Fibroblast of villous mesenchyme (primary cell): ENCODE data around the gene HPCAL1. TPM values are rescaled to one million over a fixed set of nuclear protein-coding genes. Genes with fewer than 3 reads are reported as not detected.
"Not testable (repeated sequence)": the region's sequence is repeated elsewhere in the genome, so short reads cannot be mapped to it uniquely, and the experiment has no call there.

Experiments
- DNase-seq: peaks from one replicate; pipeline ENCODE4 v3.0.0-alpha.2; 2010; ENCODE audit warnings: low read depth
- H3K4me3 ChIP-seq: 2 replicates; pipeline ENCODE4 v1.5.1; 2011; ENCODE audit warnings: low read depth, mild to moderate bottlenecking, low read length
- total RNA-seq: library from RNA; depleted of rRNA; stranded (reverse); fragments of >200 nt; gene quantifications from 2 replicates; pipeline ENCODE4 v1.2.3, GENCODE V29; 2012
- TF ChIP-seq, protein P1 (sequence below): IDR thresholded peaks from 2 replicates; pipeline ENCODE4 v1.5.1; 2012; ENCODE audit warnings: low read depth, mild to moderate bottlenecking, low read length; ENCODE audit not compliant: insufficient read depth

Gene HPCAL1
- total RNA-seq, 1 donor = 60.0 TPM

DNA sequence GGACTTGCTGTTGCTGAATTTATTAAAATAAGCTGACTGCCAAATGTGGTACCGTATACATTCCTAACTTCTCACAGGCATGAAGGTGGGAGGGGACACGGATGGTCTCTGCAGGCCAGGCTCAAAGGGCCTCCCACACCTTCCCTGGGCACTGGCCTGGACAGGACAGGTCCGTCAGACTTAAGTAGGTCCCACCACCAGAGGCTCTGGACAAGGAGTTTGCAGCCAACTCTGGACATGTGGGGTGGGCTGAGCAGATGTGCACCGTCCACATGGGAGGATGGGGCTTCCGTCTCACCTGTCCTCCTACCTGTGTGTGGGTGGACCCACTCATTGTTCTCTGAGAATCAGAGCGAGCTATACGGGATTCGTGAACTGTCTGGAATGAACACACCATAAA is 137.3 kb downstream of the HPCAL1 start:
- TF ChIP-seq, protein P1, sequence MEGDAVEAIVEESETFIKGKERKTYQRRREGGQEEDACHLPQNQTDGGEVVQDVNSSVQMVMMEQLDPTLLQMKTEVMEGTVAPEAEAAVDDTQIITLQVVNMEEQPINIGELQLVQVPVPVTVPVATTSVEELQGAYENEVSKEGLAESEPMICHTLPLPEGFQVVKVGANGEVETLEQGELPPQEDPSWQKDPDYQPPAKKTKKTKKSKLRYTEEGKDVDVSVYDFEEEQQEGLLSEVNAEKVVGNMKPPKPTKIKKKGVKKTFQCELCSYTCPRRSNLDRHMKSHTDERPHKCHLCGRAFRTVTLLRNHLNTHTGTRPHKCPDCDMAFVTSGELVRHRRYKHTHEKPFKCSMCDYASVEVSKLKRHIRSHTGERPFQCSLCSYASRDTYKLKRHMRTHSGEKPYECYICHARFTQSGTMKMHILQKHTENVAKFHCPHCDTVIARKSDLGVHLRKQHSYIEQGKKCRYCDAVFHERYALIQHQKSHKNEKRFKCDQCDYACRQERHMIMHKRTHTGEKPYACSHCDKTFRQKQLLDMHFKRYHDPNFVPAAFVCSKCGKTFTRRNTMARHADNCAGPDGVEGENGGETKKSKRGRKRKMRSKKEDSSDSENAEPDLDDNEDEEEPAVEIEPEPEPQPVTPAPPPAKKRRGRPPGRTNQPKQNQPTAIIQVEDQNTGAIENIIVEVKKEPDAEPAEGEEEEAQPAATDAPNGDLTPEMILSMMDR = no peak
- H3K4me3 ChIP-seq = no peak overlapping the region
- DNase-seq = no peak

DNA sequence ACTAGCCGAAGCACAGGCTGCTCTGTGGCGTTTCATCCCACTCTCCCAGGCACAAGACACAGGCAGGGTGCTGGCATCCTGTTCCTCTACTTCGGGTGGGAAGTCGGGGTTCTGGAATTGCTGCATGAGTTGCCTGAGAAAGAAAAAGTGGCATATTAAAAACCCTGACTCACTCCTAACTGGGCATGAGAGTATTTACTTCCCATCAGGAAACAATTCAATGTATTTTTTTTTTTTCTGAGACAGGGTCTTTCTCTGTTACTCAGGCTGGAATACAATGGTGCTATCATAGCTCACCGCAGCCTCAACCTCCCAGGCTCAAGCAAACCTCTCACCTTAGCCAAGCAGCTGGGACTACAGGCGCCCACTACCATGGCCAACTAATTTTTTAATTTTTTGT is 138.0 kb downstream of the HPCAL1 start:
- TF ChIP-seq, protein P1 = no peak
- no peak overlapping the region for H3K4me3 ChIP-seq
- no peak for DNase-seq

DNA sequence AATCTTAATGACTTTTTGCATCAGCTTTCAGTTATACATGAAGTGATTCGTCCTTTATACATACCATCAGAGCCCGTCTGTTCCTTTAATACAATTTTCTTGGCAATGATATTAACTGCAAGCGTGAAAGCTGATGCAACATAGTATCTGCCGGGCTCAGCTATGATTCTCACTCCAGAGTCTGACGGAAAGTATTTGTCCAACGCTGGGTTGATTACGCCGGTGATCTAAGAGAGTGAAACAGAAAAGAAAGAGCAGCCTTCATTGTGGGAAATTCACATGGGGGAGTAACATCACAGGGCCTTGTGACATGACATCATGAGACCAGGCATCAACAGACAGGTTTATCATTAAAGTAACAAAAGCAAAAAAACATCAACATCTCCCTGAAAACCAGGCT is 139.2 kb downstream of the HPCAL1 start:
- no peak overlapping the region for H3K4me3 ChIP-seq
- no peak for DNase-seq
- TF ChIP-seq, protein P1 = no peak

DNA sequence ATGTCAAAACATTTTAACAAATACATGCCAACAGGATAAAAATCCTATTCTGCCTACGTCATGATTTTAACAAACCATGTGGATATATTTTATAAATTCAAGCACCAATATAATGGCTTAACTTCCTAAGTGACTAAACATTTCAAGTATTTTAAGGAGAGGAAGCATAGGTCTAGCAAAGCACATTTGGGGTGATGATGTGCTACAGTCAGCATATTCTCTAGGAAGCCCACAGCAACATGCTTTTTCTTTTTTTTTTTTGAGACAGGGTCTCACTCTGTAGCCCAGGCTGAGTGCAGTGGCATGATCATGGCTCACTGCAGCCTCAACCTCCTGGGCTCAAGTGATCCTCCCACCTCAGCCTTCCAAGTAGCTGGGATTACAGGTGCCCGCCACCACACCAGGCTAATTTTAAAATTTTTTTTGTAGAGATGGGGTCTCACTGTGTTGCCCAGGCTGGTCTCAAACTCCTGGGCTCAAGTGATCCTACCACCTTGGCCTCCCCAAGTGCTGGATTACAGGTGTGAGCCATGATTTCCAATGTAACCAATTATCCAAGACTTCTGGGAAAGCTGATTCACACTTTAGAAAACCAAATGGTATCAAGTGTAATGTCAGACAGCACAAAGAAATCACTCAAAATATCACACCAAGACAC is 139.9 kb downstream of the HPCAL1 start:
- DNase-seq, H3K4me3 ChIP-seq: not testable (repeated sequence)

DNA sequence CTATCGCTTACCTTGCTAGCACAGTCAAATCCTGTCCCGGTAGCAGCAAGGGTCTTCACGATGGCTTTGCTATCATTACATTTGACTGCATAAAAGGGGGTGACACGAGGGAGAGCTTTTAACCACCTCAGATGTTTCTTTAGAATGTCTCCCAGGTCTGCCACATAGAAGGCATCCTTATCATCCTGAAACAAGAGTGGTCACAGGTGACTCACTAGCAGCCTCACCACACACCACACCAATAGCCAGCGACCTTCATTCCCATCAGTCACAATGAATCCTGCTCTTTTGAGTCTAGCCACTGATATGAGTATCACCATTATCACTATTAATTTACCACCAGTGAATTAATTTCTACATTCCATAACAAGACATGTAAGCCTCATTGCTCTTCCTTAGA is 141.8 kb downstream of the HPCAL1 start:
- no peak overlapping the region for H3K4me3 ChIP-seq
- DNase-seq = no peak
- TF ChIP-seq, protein P1 = no peak

GRCh38 chr2:10446631-10447030 is 143.9 kb downstream of the HPCAL1 start:
- no peak for DNase-seq
- TF ChIP-seq, protein P1 = no peak
- H3K4me3 ChIP-seq = peak overlapping the region; percentile 62

GRCh38 chr2:10447300-10447894 is 144.7 kb downstream of the HPCAL1 start:
- H3K4me3 ChIP-seq = peak overlapping the region; percentile 62
- TF ChIP-seq, protein P1 = peak; percentile 17
- peak; percentile 52 for DNase-seq
